ENCODE data around the gene CEMIP2. TPM values are rescaled to one million over a fixed set of nuclear protein-coding genes. Genes with fewer than 3 reads are reported as not detected.
"Not testable (repeated sequence)": the region's sequence is repeated elsewhere in the genome, so short reads cannot be mapped to it uniquely, and the experiment has no call there.

The CEMIP2 gene
- total RNA-seq, 2 donors from 2014 or later, result 15.6 to 87.7 TPM

DNA sequence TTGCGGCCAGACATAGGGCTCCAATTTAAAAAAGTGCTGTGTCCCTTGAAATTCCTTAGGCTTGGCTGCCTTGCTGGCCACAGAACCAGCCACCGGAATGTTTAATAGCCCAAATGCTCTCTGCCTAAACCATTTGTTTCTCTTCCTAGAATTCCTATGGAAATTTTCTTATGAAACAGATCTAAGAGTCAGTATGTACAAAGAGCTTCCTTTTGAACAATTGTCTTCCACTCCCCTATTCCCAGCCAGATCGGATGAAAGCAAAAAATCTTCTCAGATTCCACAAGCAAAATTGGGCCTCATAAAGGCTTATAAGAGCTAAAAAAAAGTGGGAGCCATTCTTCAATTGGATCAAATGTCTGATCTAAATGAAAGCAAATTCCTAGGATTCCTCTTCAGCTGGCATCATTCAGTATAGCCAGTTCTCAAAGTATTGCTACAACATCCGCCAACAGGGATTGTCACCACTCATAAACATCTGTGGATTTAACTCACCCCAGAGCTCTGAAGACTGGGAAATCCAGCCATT, 104.3 kb downstream of the CEMIP2 start:
- Histone ChIP-seq H3K27ac (no peak overlapping the region), H3K9me3 (no peaks in the 10 kb centered on the region), H3K4me1 (no peaks in the 10 kb centered on the region), H3K27me3 (no peaks in the 10 kb centered on the region), H3K36me3 (no peaks in the 10 kb centered on the region), H3K4me3 (no peak overlapping the region)
- TF ChIP-seq, protein P1, sequence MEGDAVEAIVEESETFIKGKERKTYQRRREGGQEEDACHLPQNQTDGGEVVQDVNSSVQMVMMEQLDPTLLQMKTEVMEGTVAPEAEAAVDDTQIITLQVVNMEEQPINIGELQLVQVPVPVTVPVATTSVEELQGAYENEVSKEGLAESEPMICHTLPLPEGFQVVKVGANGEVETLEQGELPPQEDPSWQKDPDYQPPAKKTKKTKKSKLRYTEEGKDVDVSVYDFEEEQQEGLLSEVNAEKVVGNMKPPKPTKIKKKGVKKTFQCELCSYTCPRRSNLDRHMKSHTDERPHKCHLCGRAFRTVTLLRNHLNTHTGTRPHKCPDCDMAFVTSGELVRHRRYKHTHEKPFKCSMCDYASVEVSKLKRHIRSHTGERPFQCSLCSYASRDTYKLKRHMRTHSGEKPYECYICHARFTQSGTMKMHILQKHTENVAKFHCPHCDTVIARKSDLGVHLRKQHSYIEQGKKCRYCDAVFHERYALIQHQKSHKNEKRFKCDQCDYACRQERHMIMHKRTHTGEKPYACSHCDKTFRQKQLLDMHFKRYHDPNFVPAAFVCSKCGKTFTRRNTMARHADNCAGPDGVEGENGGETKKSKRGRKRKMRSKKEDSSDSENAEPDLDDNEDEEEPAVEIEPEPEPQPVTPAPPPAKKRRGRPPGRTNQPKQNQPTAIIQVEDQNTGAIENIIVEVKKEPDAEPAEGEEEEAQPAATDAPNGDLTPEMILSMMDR (IDR thresholded peaks at IDR 0.05), result no peak
- DNase-seq (ENCODE audit: low spot score), result no peak

DNA sequence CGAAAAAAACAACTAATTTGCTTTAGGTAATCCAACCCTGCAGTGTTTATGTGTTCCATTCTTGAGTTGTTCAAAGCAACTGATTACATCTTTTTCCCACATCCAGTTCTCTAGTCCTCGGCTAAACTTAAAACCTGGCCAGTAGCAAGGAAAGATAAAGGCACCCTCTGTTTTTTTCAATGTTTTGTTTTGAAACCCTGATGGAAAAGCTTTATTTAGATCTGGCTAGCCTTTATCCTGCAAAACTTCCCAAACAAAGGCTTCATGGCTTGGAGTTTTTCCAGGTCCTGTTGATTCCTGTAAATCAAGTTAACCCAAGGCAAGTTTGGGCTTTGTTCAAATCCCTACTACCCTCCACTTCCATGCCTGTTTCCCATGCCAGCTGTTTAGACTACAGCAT, 105.1 kb downstream of the CEMIP2 start:
- no peaks in the 10 kb centered on the region for H3K36me3 ChIP-seq
- no peaks in the 10 kb centered on the region for H3K4me1 ChIP-seq
- TF ChIP-seq, protein P1 (IDR thresholded peaks at IDR 0.05), result no peak
- H3K27ac ChIP-seq, result no peak overlapping the region
- no peaks in the 10 kb centered on the region for H3K27me3 ChIP-seq
- no peaks in the 10 kb centered on the region for H3K9me3 ChIP-seq
- H3K4me3 ChIP-seq, result no peak overlapping the region
- no peak for DNase-seq (ENCODE audit: low spot score)

DNA sequence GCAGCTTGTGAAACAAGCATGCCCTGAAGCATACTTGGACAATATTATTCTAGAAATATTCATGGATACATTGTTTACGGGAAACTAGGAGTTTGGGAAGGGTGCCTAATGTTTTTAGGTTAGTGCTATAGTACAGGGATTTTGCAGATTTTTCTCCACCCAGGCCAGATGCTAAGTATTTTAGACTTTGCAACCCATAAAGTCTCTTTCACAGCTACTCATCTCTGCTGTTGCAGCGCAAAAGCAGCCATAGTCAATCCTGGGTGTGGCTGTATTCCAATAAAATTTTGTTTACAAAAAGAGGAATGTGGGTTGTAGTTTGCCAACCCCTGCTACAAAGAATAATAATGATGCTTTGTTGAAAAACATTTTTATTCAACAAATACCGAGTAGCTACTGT, 106.2 kb downstream of the CEMIP2 start:
- no peak overlapping the region for H3K4me3 ChIP-seq
- DNase-seq (ENCODE audit: low spot score), result no peak
- no peaks in the 10 kb centered on the region for H3K9me3 ChIP-seq
- no peak overlapping the region for H3K27ac ChIP-seq
- TF ChIP-seq, protein P1 (IDR thresholded peaks at IDR 0.05), result no peak
- no peaks in the 10 kb centered on the region for H3K27me3 ChIP-seq
- H3K36me3 ChIP-seq, result no peaks in the 10 kb centered on the region
- H3K4me1 ChIP-seq, result no peaks in the 10 kb centered on the region

DNA sequence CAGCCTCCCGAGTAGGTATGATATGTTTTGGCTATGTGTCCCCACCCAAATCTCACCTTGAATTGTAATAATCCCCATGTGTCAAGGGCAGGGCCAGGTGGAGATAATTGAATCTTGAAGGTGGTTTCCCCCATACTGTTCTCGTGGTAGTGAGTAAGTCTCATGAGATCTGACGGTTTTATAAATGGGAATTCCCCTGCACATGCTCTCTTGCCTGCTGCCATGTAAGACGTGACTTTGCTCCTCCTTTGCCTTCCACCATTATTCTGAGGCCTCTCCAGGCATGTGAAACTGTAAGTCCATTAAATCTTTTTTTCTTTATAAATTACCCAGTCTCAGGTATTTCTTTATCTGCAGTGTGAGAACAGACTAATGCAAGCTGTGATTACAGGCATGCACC, 111.0 kb downstream of the CEMIP2 start:
- H3K27ac ChIP-seq; H3K27me3 ChIP-seq; H3K4me1 ChIP-seq; H3K9me3 ChIP-seq; DNase-seq (ENCODE audit: low spot score); H3K4me3 ChIP-seq; H3K36me3 ChIP-seq: not testable (repeated sequence)

DNA sequence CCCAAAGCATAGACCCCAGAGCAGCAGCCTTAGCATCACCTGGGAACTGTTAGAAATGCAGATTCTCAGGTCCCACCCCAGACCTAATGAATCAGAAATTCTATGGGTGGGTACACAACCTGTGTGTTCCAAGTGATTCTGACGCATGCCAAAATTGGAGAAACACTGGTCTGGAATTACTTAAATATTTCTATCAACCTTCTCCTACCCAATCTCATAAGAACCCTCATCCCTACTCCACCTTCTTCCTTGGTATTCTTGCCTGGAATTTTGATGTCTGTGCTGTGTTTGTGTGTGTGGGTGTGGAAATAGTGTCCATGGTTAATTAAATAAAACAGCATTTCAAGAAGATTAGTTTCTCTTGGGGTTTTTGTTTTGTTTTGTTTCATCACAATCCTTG, 111.8 kb downstream of the CEMIP2 start:
- no peak overlapping the region for H3K4me3 ChIP-seq
- no peaks in the 10 kb centered on the region for H3K27me3 ChIP-seq
- H3K4me1 ChIP-seq, result no peaks in the 10 kb centered on the region
- TF ChIP-seq, protein P1 (IDR thresholded peaks at IDR 0.05), result no peak
- H3K9me3 ChIP-seq, result no peaks in the 10 kb centered on the region
- DNase-seq (ENCODE audit: low spot score), result no peak
- no peak overlapping the region for H3K27ac ChIP-seq
- no peaks in the 10 kb centered on the region for H3K36me3 ChIP-seq

DNA sequence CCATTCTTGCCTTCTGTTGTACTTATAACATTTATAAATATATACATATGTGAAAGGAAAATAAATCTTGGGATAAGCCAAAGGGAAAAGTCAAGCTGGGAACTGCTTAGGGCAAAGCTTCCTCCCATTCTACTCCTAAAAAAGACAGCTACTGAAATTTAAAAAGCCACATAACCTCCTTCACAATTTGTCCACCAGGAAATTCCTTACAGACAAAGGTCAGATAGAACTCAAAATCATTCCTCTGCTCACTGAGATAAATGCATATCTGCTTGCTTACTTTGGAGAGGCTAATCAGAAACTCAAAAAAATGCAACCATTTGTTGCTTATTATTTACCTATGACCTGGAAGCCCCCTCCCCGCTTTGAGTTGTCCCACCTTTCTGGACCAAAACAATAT, 112.5 kb downstream of the CEMIP2 start:
- no peaks in the 10 kb centered on the region for H3K4me1 ChIP-seq
- H3K36me3 ChIP-seq, result no peaks in the 10 kb centered on the region
- no peaks in the 10 kb centered on the region for H3K27me3 ChIP-seq
- TF ChIP-seq, protein P1 (IDR thresholded peaks at IDR 0.05), result no peak
- H3K4me3 ChIP-seq, result no peak overlapping the region
- DNase-seq (ENCODE audit: low spot score), result no peak
- H3K27ac ChIP-seq, result no peak overlapping the region
- H3K9me3 ChIP-seq, result no peaks in the 10 kb centered on the region
